Hepatocyte (in vitro differentiated cells): ENCODE measurements around the gene PYGO2. TPM values are rescaled to one million over a fixed set of nuclear protein-coding genes. Genes with fewer than 3 reads are reported as not detected.

Experiments used
- DNase-seq: peaks from one replicate; pipeline ENCODE4 v3.0.0-alpha.2; 2016; ENCODE audit warnings: low spot score
- H2AFZ ChIP-seq: fragments of 200-600 bp; sonication (generic); 2 replicates; pipeline ENCODE4 v1.6.0; 2016; ENCODE audit warnings: antibody characterized with exemption, mild to moderate bottlenecking
- H3K27ac ChIP-seq: fragments of 200-600 bp; sonication (generic); 2 replicates; pipeline ENCODE4 v1.5.1; 2016; ENCODE audit warnings: mild to moderate bottlenecking
- H3K27me3 ChIP-seq: fragments of 200-600 bp; sonication (generic); 2 replicates; pipeline ENCODE4 v1.6.1; 2016
- H3K36me3 ChIP-seq: fragments of 200-600 bp; sonication (generic); replicated peaks from 2 replicates; pipeline ENCODE4 v1.5.1; 2016; ENCODE audit warnings: low read depth; ENCODE audit not compliant: insufficient read depth
- H3K4me1 ChIP-seq: fragments of 200-600 bp; sonication (generic); 2 replicates; pipeline ENCODE4 v1.5.1; 2016; ENCODE audit warnings: mild to moderate bottlenecking, moderate library complexity; ENCODE audit not compliant: insufficient read depth
- H3K4me2 ChIP-seq: fragments of 200-600 bp; sonication (generic); 2 replicates; pipeline ENCODE4 v1.6.0; 2016
- H3K4me3 ChIP-seq: fragments of 200-600 bp; sonication (generic); 2 replicates; pipeline ENCODE4 v1.5.1; 2016; ENCODE audit warnings: mild to moderate bottlenecking
- H3K79me2 ChIP-seq: fragments of 200-600 bp; sonication (generic); 2 replicates; pipeline ENCODE4 v1.6.0; 2017; ENCODE audit warnings: mild to moderate bottlenecking
- H3K9me2 ChIP-seq: fragments of 200-600 bp; sonication (generic); replicated peaks from 2 replicates; pipeline ENCODE4 v1.6.0; 2017; ENCODE audit warnings: mild to moderate bottlenecking; ENCODE audit not compliant: insufficient read depth
- H3K9me3 ChIP-seq: fragments of 200-600 bp; sonication (generic); 2 replicates; pipeline ENCODE4 v1.5.1; 2016; ENCODE audit warnings: low read depth, mild to moderate bottlenecking
- H4K20me1 ChIP-seq: fragments of 200-600 bp; sonication (generic); 2 replicates; pipeline ENCODE4 v1.6.0; 2016; ENCODE audit warnings: mild to moderate bottlenecking; ENCODE audit not compliant: insufficient read depth, poor library complexity, severe bottlenecking
- CTCF ChIP-seq: fragments of 200-600 bp; sonication (generic); IDR thresholded peaks from 2 replicates; pipeline ENCODE4 v1.5.1; 2016; ENCODE audit warnings: antibody characterized with exemption, mild to moderate bottlenecking; ENCODE audit not compliant: poor library complexity
- EZH2 ChIP-seq: fragments of 200-600 bp; sonication (generic); IDR thresholded peaks from 2 replicates; pipeline ENCODE4 v1.6.1; 2016; ENCODE audit warnings: antibody characterized with exemption, mild to moderate bottlenecking, borderline replicate concordance
- EZH2phosphoT487 ChIP-seq: fragments of 200-600 bp; sonication (generic); IDR thresholded peaks from one replicate; pipeline ENCODE4 v1.6.1; 2018; ENCODE audit warnings: antibody characterized with exemption, mild to moderate bottlenecking, low read depth, moderate library complexity; ENCODE audit not compliant: unreplicated experiment, severe bottlenecking
- WGBS: methylation state at CpG from one replicate; pipeline ENCODE4 v1.1.6; 2016; ENCODE audit warnings: low lambda C conversion rate; ENCODE audit errors: missing lambda C conversion rate; 5-methylcytosine and 5-hydroxymethylcytosine counted together
- polyA plus RNA-seq: library from polyadenylated mRNA; unstranded; fragments of >200 nt; fragmentation: Nextera tagmentation; extraction: Ambion mirVana; gene quantifications from 2 replicates; pipeline ENCODE4 v1.2.1, GENCODE V29; 2016
- total RNA-seq: library from RNA; depleted of rRNA; stranded (reverse); fragments of >200 nt; gene quantifications from 2 replicates; pipeline ENCODE4 v1.2.3, GENCODE V29; 2014

The PYGO2 gene
- total and polyA plus RNA-seq, 2 experiments from 2014 or later = 21.8 to 28.3 TPM

DNA sequence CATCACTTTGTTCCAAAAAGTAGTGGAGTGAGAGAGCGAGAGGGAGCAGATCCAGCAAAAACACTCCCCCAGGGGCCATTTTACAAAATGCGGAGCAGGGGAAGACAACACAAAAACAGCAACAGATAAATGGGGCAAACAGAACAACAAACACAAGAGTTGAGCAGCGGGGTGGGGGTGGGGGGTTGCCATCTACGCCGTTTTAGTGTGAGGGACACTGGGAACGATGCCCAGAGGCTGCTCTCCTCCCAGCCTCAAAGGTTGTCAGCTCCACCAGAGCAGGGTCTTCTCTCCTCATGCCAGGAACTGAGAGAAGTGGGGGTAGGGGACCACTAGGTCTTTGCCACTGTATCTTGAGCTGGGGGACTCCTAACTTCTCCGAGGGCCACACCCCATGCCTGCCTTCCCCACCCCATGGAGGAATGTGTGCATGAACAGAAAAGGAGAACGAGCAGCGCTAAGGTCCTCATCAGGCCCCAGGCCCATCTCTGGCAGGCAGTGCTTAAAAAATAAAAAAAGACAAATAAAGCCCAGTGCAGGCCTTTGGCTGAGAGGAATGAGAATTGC lies 4.4 kb downstream of the PYGO2 start:
- Histone ChIP-seq H3K79me2 (peaks cover 60% of the 10 kb centered on the region), H3K36me3 (no peaks in the 10 kb centered on the region), H3K4me1 (peaks cover 38% of the 10 kb centered on the region), H2AFZ (no peak overlapping the region), H3K4me3 (no peak overlapping the region), H3K9me2 (no peaks in the 10 kb centered on the region), H3K27me3 (no peaks in the 10 kb centered on the region), H3K9me3 (no peaks in the 10 kb centered on the region), H4K20me1 (no peaks in the 10 kb centered on the region), H3K4me2 (peak overlapping the region; percentile 77), H3K27ac (peak overlapping the region; percentile 65)
- 51% methylated on average over 9 of the region's 9 CpGs for WGBS
- TF ChIP-seq EZH2phosphoT487 = no peak
- TF ChIP-seq EZH2 = no peak
- no peak for TF ChIP-seq CTCF
- DNase-seq = no peak

GRCh38 chr1:154956544-154956941 lies 5.0 kb downstream of the PYGO2 start:
- H3K4me3 ChIP-seq = peak overlapping the region; percentile 27
- peak overlapping the region; percentile 65 for H3K27ac ChIP-seq
- TF ChIP-seq EZH2 (no peak), EZH2phosphoT487 (no peak), CTCF (no peak)
- no peaks in the 10 kb centered on the region for H3K9me3 ChIP-seq
- no peaks in the 10 kb centered on the region for H3K27me3 ChIP-seq
- H2AFZ ChIP-seq = no peak overlapping the region
- peaks cover 38% of the 10 kb centered on the region for H3K4me1 ChIP-seq
- peaks cover 60% of the 10 kb centered on the region for H3K79me2 ChIP-seq
- 27% methylated on average over 6 of the region's 6 CpGs for WGBS
- H3K9me2 ChIP-seq = no peaks in the 10 kb centered on the region
- no peaks in the 10 kb centered on the region for H3K36me3 ChIP-seq
- H3K4me2 ChIP-seq = peak overlapping the region; percentile 77
- no peak for DNase-seq
- H4K20me1 ChIP-seq = no peaks in the 10 kb centered on the region

DNA sequence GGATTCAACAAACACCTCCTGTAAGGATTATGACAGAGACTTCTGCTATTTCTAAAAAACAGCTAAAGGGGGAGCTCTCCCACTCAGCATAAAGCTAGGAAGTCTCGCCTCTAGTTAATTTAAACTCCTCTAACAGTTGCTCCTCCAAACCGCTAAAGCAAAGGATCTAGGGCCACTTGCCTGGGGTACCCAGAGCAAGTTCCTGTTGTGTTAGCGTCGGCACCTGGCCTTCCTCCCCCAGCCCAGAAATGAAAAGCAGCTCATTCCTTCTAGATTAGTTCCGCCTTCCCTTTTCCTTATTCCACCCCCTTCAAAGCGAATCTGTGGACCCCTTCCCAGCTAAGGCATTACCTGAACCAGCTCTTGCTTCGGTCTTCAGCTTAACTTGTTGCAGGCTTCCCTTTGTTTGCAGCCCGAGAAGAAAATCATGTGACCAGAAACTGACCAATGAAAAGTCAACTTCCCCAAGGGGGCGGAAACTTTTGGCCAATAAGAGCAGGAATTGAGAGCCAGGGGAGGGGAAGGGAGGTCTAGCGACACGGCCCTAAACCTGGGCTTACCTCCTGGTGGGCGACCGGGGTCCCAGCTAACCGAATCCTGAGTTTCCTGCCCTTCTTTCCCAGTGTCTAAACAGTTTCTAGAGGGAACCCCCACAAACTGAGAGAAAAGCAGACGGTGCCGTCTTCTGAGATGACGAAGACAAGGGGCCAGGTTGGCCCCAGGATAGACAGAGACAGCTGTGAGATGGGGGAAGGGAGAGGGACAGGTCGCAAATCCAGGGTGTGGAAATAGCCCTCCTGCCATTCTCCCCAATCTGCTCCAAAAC lies 5.7 kb downstream of the PYGO2 start, which contains the start of gene PBXIP1:
Gene PBXIP1, minus strand, starts transcription at position 382 of the 826 bp plus-strand sequence. CDS start 2,378 bp downstream, outside the sequence.
- TF ChIP-seq EZH2phosphoT487 (no peak), CTCF (peak; percentile 49), EZH2 (no peak)
- Histone ChIP-seq H3K4me3 (peak within 1 kb of the TSS; percentile 27), H3K27ac (peak within 1 kb of the TSS; percentile 74), H3K79me2 (peaks cover 56% of the 10 kb centered on the region), H2AFZ (peak within 1 kb of the TSS; percentile 38), H3K4me1 (peaks cover 37% of the 10 kb centered on the region), H3K27me3 (no peaks in the 10 kb centered on the region), H4K20me1 (no peaks in the 10 kb centered on the region), H3K4me2 (peak within 1 kb of the TSS; percentile 77), H3K36me3 (no peaks in the 10 kb centered on the region), H3K9me2 (no peaks in the 10 kb centered on the region), H3K9me3 (no peaks in the 10 kb centered on the region)
- WGBS = 2% methylated on average over 18 of the region's 18 CpGs
- DNase-seq = peak; percentile 92
